HepG2 (cell line): ENCODE results near the gene DEPDC5.
"Not testable (repeated sequence)": the region's sequence is repeated elsewhere in the genome, so short reads cannot be mapped to it uniquely, and the experiment has no call there.

Experiments
- MYC ChIP-seq: sonication (generic); formaldehyde crosslinking; IDR thresholded peaks from 2 replicates; pipeline ENCODE4 v1.9.0; 2021; ENCODE audit warnings: missing genetic modification reagents, borderline replicate concordance
- NR3C1 ChIP-seq: sonication (generic); formaldehyde crosslinking; IDR thresholded peaks from 2 replicates; pipeline ENCODE4 v1.4.0; 2020; ENCODE audit warnings: missing genetic modification reagents
- RBM22 ChIP-seq: fragments of 200-400 bp; formaldehyde crosslinking; optimal IDR thresholded peaks from 2 replicates; pipeline ENCODE3; 2017; ENCODE audit warnings: mild to moderate bottlenecking, low read length, moderate library complexity
- REL ChIP-seq: sonication (generic); formaldehyde crosslinking; conservative IDR thresholded peaks from 2 replicates; pipeline ENCODE4 v1.8.0; 2022; ENCODE audit warnings: mild to moderate bottlenecking, missing genetic modification reagents, moderate library complexity
- ZBTB1 ChIP-seq: sonication (generic); formaldehyde crosslinking; IDR thresholded peaks from 2 replicates; pipeline ENCODE4 v1.4.0; 2020; ENCODE audit warnings: missing genetic modification reagents, borderline replicate concordance
- ZFP82 ChIP-seq: sonication (generic); formaldehyde crosslinking; IDR thresholded peaks from 2 replicates; pipeline ENCODE4 v1.5.1; 2020; ENCODE audit warnings: mild to moderate bottlenecking, missing genetic modification reagents, borderline replicate concordance
- ZIK1 ChIP-seq: sonication (generic); formaldehyde crosslinking; IDR thresholded peaks from 2 replicates; pipeline ENCODE4 v1.5.0; 2020; ENCODE audit warnings: mild to moderate bottlenecking, low read depth, missing genetic modification reagents, borderline replicate concordance
- ZMYM3 ChIP-seq: sonication (generic); formaldehyde crosslinking; IDR thresholded peaks from 2 replicates; pipeline ENCODE4 v1.5.1; 2020; ENCODE audit warnings: mild to moderate bottlenecking, missing genetic modification reagents
- ZNF549 ChIP-seq: sonication (generic); formaldehyde crosslinking; IDR thresholded peaks from 2 replicates; pipeline ENCODE4 v1.5.0; 2020; ENCODE audit warnings: missing genetic modification reagents
- ZNF782 ChIP-seq: sonication (generic); formaldehyde crosslinking; IDR thresholded peaks from 2 replicates; pipeline ENCODE4 v1.4.0; 2020; ENCODE audit warnings: missing genetic modification reagents, mild to moderate bottlenecking, borderline replicate concordance
- TF ChIP-seq, protein P1 (sequence below): sonication (generic); formaldehyde crosslinking; IDR thresholded peaks from 2 replicates; pipeline ENCODE4 v1.4.0; 2020; ENCODE audit warnings: missing genetic modification reagents, mild to moderate bottlenecking, borderline replicate concordance
- TF ChIP-seq, protein P2 (sequence below): sonication (generic); formaldehyde crosslinking; IDR thresholded peaks from 2 replicates; pipeline ENCODE4 v1.5.0; 2020; ENCODE audit warnings: mild to moderate bottlenecking, missing genetic modification reagents, moderate library complexity

DNA sequence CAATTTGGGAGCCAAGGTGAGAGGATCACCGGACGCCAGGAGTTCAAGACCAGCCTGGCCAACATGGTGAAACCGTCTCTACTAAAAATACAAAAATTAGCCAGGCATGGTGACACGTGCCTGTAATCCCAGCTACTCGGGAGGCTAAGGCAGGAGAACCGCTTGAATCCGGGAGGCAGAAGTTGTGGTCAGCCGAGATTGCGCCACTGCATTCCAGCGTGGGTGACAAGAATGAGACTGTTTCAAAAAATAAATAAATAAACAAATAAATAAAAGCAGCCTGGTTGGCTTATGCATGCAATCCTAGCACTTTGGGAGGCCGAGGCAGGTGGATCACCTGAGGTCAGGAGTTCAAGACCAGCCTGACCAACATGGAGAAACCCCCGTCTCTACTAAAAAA is 42.6 kb upstream of the DEPDC5 start:
- TF ChIP-seq, protein P1, sequence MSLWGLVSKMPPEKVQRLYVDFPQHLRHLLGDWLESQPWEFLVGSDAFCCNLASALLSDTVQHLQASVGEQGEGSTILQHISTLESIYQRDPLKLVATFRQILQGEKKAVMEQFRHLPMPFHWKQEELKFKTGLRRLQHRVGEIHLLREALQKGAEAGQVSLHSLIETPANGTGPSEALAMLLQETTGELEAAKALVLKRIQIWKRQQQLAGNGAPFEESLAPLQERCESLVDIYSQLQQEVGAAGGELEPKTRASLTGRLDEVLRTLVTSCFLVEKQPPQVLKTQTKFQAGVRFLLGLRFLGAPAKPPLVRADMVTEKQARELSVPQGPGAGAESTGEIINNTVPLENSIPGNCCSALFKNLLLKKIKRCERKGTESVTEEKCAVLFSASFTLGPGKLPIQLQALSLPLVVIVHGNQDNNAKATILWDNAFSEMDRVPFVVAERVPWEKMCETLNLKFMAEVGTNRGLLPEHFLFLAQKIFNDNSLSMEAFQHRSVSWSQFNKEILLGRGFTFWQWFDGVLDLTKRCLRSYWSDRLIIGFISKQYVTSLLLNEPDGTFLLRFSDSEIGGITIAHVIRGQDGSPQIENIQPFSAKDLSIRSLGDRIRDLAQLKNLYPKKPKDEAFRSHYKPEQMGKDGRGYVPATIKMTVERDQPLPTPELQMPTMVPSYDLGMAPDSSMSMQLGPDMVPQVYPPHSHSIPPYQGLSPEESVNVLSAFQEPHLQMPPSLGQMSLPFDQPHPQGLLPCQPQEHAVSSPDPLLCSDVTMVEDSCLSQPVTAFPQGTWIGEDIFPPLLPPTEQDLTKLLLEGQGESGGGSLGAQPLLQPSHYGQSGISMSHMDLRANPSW = not testable (repeated sequence)
- TF ChIP-seq MYC (CRISPR knock-in tag); REL; ZMYM3 (CRISPR knock-in tag); RBM22; ZBTB1 (CRISPR knock-in tag); ZNF549 (CRISPR knock-in tag); ZNF782 (CRISPR knock-in tag); ZFP82 (CRISPR knock-in tag); ZIK1; NR3C1 (CRISPR knock-in tag): not testable (repeated sequence)
- TF ChIP-seq, protein P2, sequence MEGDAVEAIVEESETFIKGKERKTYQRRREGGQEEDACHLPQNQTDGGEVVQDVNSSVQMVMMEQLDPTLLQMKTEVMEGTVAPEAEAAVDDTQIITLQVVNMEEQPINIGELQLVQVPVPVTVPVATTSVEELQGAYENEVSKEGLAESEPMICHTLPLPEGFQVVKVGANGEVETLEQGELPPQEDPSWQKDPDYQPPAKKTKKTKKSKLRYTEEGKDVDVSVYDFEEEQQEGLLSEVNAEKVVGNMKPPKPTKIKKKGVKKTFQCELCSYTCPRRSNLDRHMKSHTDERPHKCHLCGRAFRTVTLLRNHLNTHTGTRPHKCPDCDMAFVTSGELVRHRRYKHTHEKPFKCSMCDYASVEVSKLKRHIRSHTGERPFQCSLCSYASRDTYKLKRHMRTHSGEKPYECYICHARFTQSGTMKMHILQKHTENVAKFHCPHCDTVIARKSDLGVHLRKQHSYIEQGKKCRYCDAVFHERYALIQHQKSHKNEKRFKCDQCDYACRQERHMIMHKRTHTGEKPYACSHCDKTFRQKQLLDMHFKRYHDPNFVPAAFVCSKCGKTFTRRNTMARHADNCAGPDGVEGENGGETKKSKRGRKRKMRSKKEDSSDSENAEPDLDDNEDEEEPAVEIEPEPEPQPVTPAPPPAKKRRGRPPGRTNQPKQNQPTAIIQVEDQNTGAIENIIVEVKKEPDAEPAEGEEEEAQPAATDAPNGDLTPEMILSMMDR (CRISPR knock-in tag) = not testable (repeated sequence)
